ENCODE data around the gene SHLD1. TPM values are rescaled to one million over a fixed set of nuclear protein-coding genes. Genes with fewer than 3 reads are reported as not detected.

SHLD1 gene
- total RNA-seq, 1 donor from 2014 or later, result 4.1 TPM

- Mint-ChIP-seq H3K27ac (ENCODE audit: unreplicated experiment) (no peak overlapping the region), H3K4me3 (ENCODE audit: unreplicated experiment) (no peak overlapping the region), H3K36me3 (ENCODE audit: unreplicated experiment) (no peaks in the 10 kb centered on the region), H3K4me1 (ENCODE audit: unreplicated experiment) (peaks cover 9% of the 10 kb centered on the region), H3K9me3 (ENCODE audit: unreplicated experiment) (no peaks in the 10 kb centered on the region), H3K27me3 (ENCODE audit: unreplicated experiment) (peaks cover 39% of the 10 kb centered on the region)
- no peak for DNase-seq (ENCODE audit: extremely low spot score, unreplicated experiment)
- TF ChIP-seq CTCF (IDR thresholded peaks at IDR 0.05), result no peak
Measured at GRCh38 chr20:5913166-5913565, 163.0 kb downstream of the SHLD1 start.

Other genes with a start within 250 kb of the SHLD1 start
- 27.5 and 29.6 TPM in 2 replicates for gene GPCPD1, start 139.4 kb upstream of the SHLD1 start, total RNA-seq
- gene CHGB, start 161.1 kb downstream of the SHLD1 start, total RNA-seq, result not detected in 2 replicates
- gene TRMT6, start 200.1 kb downstream of the SHLD1 start, total RNA-seq, result 11.1 and 11.4 TPM in 2 replicates
- 6.3 and 7.1 TPM in 2 replicates for gene MCM8, start 200.3 kb downstream of the SHLD1 start, total RNA-seq